Measurements from ENCODE around the gene PLCD1. TPM values are rescaled to one million over a fixed set of nuclear protein-coding genes. Genes with fewer than 3 reads are reported as not detected.

Gene PLCD1
- total and polyA plus RNA-seq, 12 donors = 9.7 to 97.3 (median 29.2) TPM

GRCh38 chr3:38007754-38008090 lies 21.7 kb downstream of the PLCD1 start:
- 94 to 100% (median 96%) methylated on average over 7 of the region's 7 CpGs for WGBS, 4 donors
- TF ChIP-seq CTCF (IDR thresholded peaks at IDR 0.05) = no peak
- no peak for TF ChIP-seq POLR2A (IDR thresholded peaks at IDR 0.05)
- H3K27ac ChIP-seq = no peak overlapping the region
- H3K9me3 ChIP-seq (replicated peaks in 1 of 3) = no peaks in the 10 kb centered on the region
- no peaks in the 10 kb centered on the region for H3K27me3 ChIP-seq
- no peak overlapping the region for H3K4me3 ChIP-seq
- DNase-seq = no peak
- intact Hi-C loops (cut with DNase I) = loop anchor here (5.0 to 10.0 kb wide), 2 partner anchors 107 to 115 kb away; no protein-coding TSS in a partner anchor
- H3K36me3 ChIP-seq (replicated peaks in 1 of 2) = peaks cover 0 to 34% of the 10 kb centered on the region in 2 donors
- no peaks in the 10 kb centered on the region for H3K4me1 ChIP-seq (replicated peaks in 1 of 2)

GRCh38 chr3:38006445-38006995 lies 22.9 kb downstream of the PLCD1 start:
- TF ChIP-seq POLR2A (IDR thresholded peaks at IDR 0.05) (no peak), CTCF (IDR thresholded peaks at IDR 0.05) (no peak)
- intact Hi-C loops (cut with DNase I) = loop anchor here (5.0 to 10.0 kb wide), 2 partner anchors 108 to 116 kb away; no protein-coding TSS in a partner anchor
- H3K36me3 ChIP-seq (replicated peaks in 1 of 2) = peaks cover 0 to 39% of the 10 kb centered on the region in 2 donors
- no peak overlapping the region for H3K4me3 ChIP-seq
- no peak for DNase-seq
- H3K4me1 ChIP-seq (replicated peaks in 1 of 2) = no peaks in the 10 kb centered on the region
- no peaks in the 10 kb centered on the region for H3K27me3 ChIP-seq
- WGBS, 4 donors = 88 to 99% (median 94%) methylated on average over 4 to 16 of the region's 16 CpGs
- H3K27ac ChIP-seq = no peak overlapping the region
- H3K9me3 ChIP-seq (replicated peaks in 1 of 3) = no peaks in the 10 kb centered on the region

- no peak for TF ChIP-seq CTCF (IDR thresholded peaks at IDR 0.05)
- no peak for TF ChIP-seq POLR2A (IDR thresholded peaks at IDR 0.05)
- DNase-seq = no peak
- 80 to 100% (median 86%) methylated on average over 1 to 5 of the region's 5 CpGs for WGBS, 4 donors
- H3K4me1 ChIP-seq (replicated peaks in 1 of 2) = no peaks in the 10 kb centered on the region
- no peaks in the 10 kb centered on the region for H3K9me3 ChIP-seq (replicated peaks in 1 of 3)
- intact Hi-C loops (cut with DNase I) = loop anchor here (5.0 to 10.0 kb wide), 2 partner anchors 109 to 116 kb away; no protein-coding TSS in a partner anchor
- no peak overlapping the region for H3K4me3 ChIP-seq
- H3K36me3 ChIP-seq (replicated peaks in 1 of 2) = peaks cover 0 to 40% of the 10 kb centered on the region in 2 donors
- H3K27me3 ChIP-seq = no peaks in the 10 kb centered on the region
- no peak overlapping the region for H3K27ac ChIP-seq
Observed at GRCh38 chr3:38006031-38006430, 23.4 kb downstream of the PLCD1 start.

- Histone ChIP-seq H3K4me3 (no peak overlapping the region), H3K4me1 (replicated peaks in 1 of 2) (no peaks in the 10 kb centered on the region), H3K9me3 (replicated peaks in 1 of 3) (no peaks in the 10 kb centered on the region), H3K27me3 (no peaks in the 10 kb centered on the region), H3K36me3 (replicated peaks in 1 of 2) (peaks cover 0 to 33% of the 10 kb centered on the region in 2 donors), H3K27ac (no peak overlapping the region)
- peak in 1 of 7 donors; percentile 43 for DNase-seq
- TF ChIP-seq POLR2A (IDR thresholded peaks at IDR 0.05) (no peak), CTCF (IDR thresholded peaks at IDR 0.05) (no peak)
- intact Hi-C loops (cut with DNase I) = loop anchor here (5.0 to 10.0 kb wide), 2 partner anchors 109 to 117 kb away; no protein-coding TSS in a partner anchor
- WGBS, 4 donors = 59 to 76% (median 71%) methylated on average over 11 to 15 of the region's 15 CpGs
Observed at GRCh38 chr3:38005076-38006020, 24.1 kb downstream of the PLCD1 start.
